MG63 (cell line): ENCODE results near the gene MPPED2. TPM values are rescaled to one million over a fixed set of nuclear protein-coding genes. Genes with fewer than 3 reads are reported as not detected.

ENCODE experiments used
- DNase-seq: peaks from one replicate; pipeline ENCODE4 v3.0.0-alpha.2; 2020
- H3K27me3 ChIP-seq: fragments of 250-450 bp; sonication (Bioruptor Pico); 2 replicates; pipeline ENCODE4 v1.5.1; 2020; ENCODE audit warnings: mild to moderate bottlenecking, moderate library complexity
- H3K36me3 ChIP-seq: fragments of 250-450 bp; sonication (Bioruptor Pico); 2 replicates; pipeline ENCODE4 v1.5.1; 2020; ENCODE audit warnings: mild to moderate bottlenecking, moderate library complexity
- H3K4me3 ChIP-seq: fragments of 250-450 bp; sonication (Bioruptor Pico); 2 replicates; pipeline ENCODE4 v1.5.1; 2020; ENCODE audit warnings: mild to moderate bottlenecking, moderate library complexity
- H3K9me3 ChIP-seq: fragments of 250-450 bp; sonication (Bioruptor Pico); 2 replicates; pipeline ENCODE4 v1.5.1; 2020; ENCODE audit warnings: mild to moderate bottlenecking, moderate library complexity
- total RNA-seq: library from RNA; depleted of rRNA; stranded (reverse); fragments of >200 nt; shearing (Covaris generic); gene quantifications from 2 replicates; pipeline ENCODE4 v1.2.3, GENCODE V29; 2014; ENCODE audit warnings: low replicate concordance

MPPED2 gene
- total RNA-seq, 1 experiment from 2014 or later: not detected

GRCh38 chr11:30510750-30511149, 75.4 kb downstream of the MPPED2 start:
- no peak for DNase-seq
- Histone ChIP-seq H3K27me3 (no peaks in the 10 kb centered on the region), H3K36me3 (no peaks in the 10 kb centered on the region), H3K9me3 (no peaks in the 10 kb centered on the region), H3K4me3 (no peak overlapping the region)

GRCh38 chr11:30509364-30509763, 76.8 kb downstream of the MPPED2 start:
- H3K27me3 ChIP-seq: no peaks in the 10 kb centered on the region
- H3K9me3 ChIP-seq: no peaks in the 10 kb centered on the region
- H3K4me3 ChIP-seq: no peak overlapping the region
- H3K36me3 ChIP-seq: no peaks in the 10 kb centered on the region
- no peak for DNase-seq

GRCh38 chr11:30508594-30508993, 77.6 kb downstream of the MPPED2 start:
- no peaks in the 10 kb centered on the region for H3K9me3 ChIP-seq
- H3K36me3 ChIP-seq: no peaks in the 10 kb centered on the region
- no peak overlapping the region for H3K4me3 ChIP-seq
- no peak for DNase-seq
- H3K27me3 ChIP-seq: no peaks in the 10 kb centered on the region

GRCh38 chr11:30505603-30506002, 80.5 kb downstream of the MPPED2 start:
- H3K27me3 ChIP-seq: no peaks in the 10 kb centered on the region
- DNase-seq: no peak
- no peak overlapping the region for H3K4me3 ChIP-seq
- H3K9me3 ChIP-seq: no peaks in the 10 kb centered on the region
- no peaks in the 10 kb centered on the region for H3K36me3 ChIP-seq

GRCh38 chr11:30504468-30504867, 81.7 kb downstream of the MPPED2 start:
- DNase-seq: no peak
- Histone ChIP-seq H3K27me3 (no peaks in the 10 kb centered on the region), H3K4me3 (no peak overlapping the region), H3K36me3 (no peaks in the 10 kb centered on the region), H3K9me3 (no peaks in the 10 kb centered on the region)

GRCh38 chr11:30503156-30503555, 83.0 kb downstream of the MPPED2 start:
- Histone ChIP-seq H3K36me3 (no peaks in the 10 kb centered on the region), H3K9me3 (no peaks in the 10 kb centered on the region), H3K4me3 (no peak overlapping the region), H3K27me3 (no peaks in the 10 kb centered on the region)
- no peak for DNase-seq

GRCh38 chr11:30502305-30502704, 83.8 kb downstream of the MPPED2 start:
- H3K4me3 ChIP-seq: no peak overlapping the region
- no peaks in the 10 kb centered on the region for H3K36me3 ChIP-seq
- no peaks in the 10 kb centered on the region for H3K9me3 ChIP-seq
- DNase-seq: no peak
- no peaks in the 10 kb centered on the region for H3K27me3 ChIP-seq

- Histone ChIP-seq H3K4me3 (no peak overlapping the region), H3K36me3 (no peaks in the 10 kb centered on the region), H3K9me3 (no peaks in the 10 kb centered on the region), H3K27me3 (no peaks in the 10 kb centered on the region)
- no peak for DNase-seq
Measured at GRCh38 chr11:30501744-30502143, 84.4 kb downstream of the MPPED2 start.

- DNase-seq: no peak
- H3K36me3 ChIP-seq: no peaks in the 10 kb centered on the region
- no peaks in the 10 kb centered on the region for H3K27me3 ChIP-seq
- no peaks in the 10 kb centered on the region for H3K9me3 ChIP-seq
- no peak overlapping the region for H3K4me3 ChIP-seq
Measured at GRCh38 chr11:30499940-30500339, 86.2 kb downstream of the MPPED2 start.

GRCh38 chr11:30497600-30497999, 88.6 kb downstream of the MPPED2 start:
- H3K4me3 ChIP-seq: no peak overlapping the region
- no peaks in the 10 kb centered on the region for H3K9me3 ChIP-seq
- DNase-seq: no peak
- no peaks in the 10 kb centered on the region for H3K27me3 ChIP-seq
- H3K36me3 ChIP-seq: no peaks in the 10 kb centered on the region

- no peaks in the 10 kb centered on the region for H3K9me3 ChIP-seq
- no peak for DNase-seq
- no peak overlapping the region for H3K4me3 ChIP-seq
- H3K27me3 ChIP-seq: no peaks in the 10 kb centered on the region
- H3K36me3 ChIP-seq: no peaks in the 10 kb centered on the region
Measured at GRCh38 chr11:30496935-30497334, 89.2 kb downstream of the MPPED2 start.

- no peak for DNase-seq
- no peaks in the 10 kb centered on the region for H3K36me3 ChIP-seq
- H3K27me3 ChIP-seq: no peaks in the 10 kb centered on the region
- H3K9me3 ChIP-seq: no peaks in the 10 kb centered on the region
- H3K4me3 ChIP-seq: no peak overlapping the region
Measured at GRCh38 chr11:30495437-30495836, 90.7 kb downstream of the MPPED2 start.

- no peaks in the 10 kb centered on the region for H3K36me3 ChIP-seq
- no peaks in the 10 kb centered on the region for H3K9me3 ChIP-seq
- no peaks in the 10 kb centered on the region for H3K27me3 ChIP-seq
- DNase-seq: no peak
- H3K4me3 ChIP-seq: no peak overlapping the region
Measured at GRCh38 chr11:30489511-30489910, 96.6 kb downstream of the MPPED2 start.

- no peak overlapping the region for H3K4me3 ChIP-seq
- no peaks in the 10 kb centered on the region for H3K36me3 ChIP-seq
- no peak for DNase-seq
- no peaks in the 10 kb centered on the region for H3K9me3 ChIP-seq
- no peaks in the 10 kb centered on the region for H3K27me3 ChIP-seq
Measured at GRCh38 chr11:30489076-30489475, 97.1 kb downstream of the MPPED2 start.

GRCh38 chr11:30488304-30488998, 97.7 kb downstream of the MPPED2 start:
- no peak for DNase-seq
- no peaks in the 10 kb centered on the region for H3K36me3 ChIP-seq
- no peaks in the 10 kb centered on the region for H3K27me3 ChIP-seq
- no peak overlapping the region for H3K4me3 ChIP-seq
- no peaks in the 10 kb centered on the region for H3K9me3 ChIP-seq

GRCh38 chr11:30487200-30487898, 98.8 kb downstream of the MPPED2 start:
- DNase-seq: no peak
- H3K9me3 ChIP-seq: no peaks in the 10 kb centered on the region
- no peaks in the 10 kb centered on the region for H3K36me3 ChIP-seq
- H3K4me3 ChIP-seq: no peak overlapping the region
- H3K27me3 ChIP-seq: no peaks in the 10 kb centered on the region

GRCh38 chr11:30485756-30486155, 100.4 kb downstream of the MPPED2 start:
- H3K9me3 ChIP-seq: no peaks in the 10 kb centered on the region

GRCh38 chr11:30485222-30485621, 100.9 kb downstream of the MPPED2 start:
- Histone ChIP-seq H3K36me3 (no peaks in the 10 kb centered on the region), H3K9me3 (no peaks in the 10 kb centered on the region), H3K4me3 (no peak overlapping the region), H3K27me3 (no peaks in the 10 kb centered on the region)
- no peak for DNase-seq

More at GRCh38 chr11:30485756-30486155, 100.4 kb downstream of the MPPED2 start:
- H3K36me3 ChIP-seq: no peaks in the 10 kb centered on the region
- DNase-seq: no peak
- H3K4me3 ChIP-seq: no peak overlapping the region
- H3K27me3 ChIP-seq: no peaks in the 10 kb centered on the region
